ENCODE data around the gene PRKCH. TPM values are rescaled to one million over a fixed set of nuclear protein-coding genes. Genes with fewer than 3 reads are reported as not detected.

PRKCH gene
- total RNA-seq, 1 experiment from 2014 or later, result 10.3 TPM

DNA sequence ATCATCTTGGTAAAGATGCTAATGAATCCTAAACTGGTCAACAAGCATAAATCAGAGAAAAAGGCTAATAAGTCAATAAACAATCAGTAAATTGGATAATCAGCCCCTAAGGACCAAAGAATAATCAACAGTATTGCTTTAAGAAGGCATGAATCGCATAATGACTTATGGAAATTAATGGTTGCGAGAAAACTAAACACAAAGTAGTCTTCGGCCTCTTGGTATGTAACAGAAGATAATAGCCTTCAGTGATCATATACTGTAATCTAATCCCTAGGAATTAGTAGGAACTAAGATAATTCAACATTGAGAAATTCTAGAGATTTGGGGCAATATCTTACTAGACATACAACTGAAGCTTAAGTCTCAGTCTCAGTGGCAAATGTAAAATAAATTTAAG is 122.1 kb downstream of the PRKCH start:
- TF ChIP-seq NFYB (CRISPR knock-in tag; conservative IDR thresholded peaks at IDR 0.05; ENCODE audit: low read depth), result no peak
- no peak for TF ChIP-seq ZNF263 (CRISPR knock-in tag; IDR thresholded peaks at IDR 0.05; ENCODE audit: low read depth)
- TF ChIP-seq, protein P1, sequence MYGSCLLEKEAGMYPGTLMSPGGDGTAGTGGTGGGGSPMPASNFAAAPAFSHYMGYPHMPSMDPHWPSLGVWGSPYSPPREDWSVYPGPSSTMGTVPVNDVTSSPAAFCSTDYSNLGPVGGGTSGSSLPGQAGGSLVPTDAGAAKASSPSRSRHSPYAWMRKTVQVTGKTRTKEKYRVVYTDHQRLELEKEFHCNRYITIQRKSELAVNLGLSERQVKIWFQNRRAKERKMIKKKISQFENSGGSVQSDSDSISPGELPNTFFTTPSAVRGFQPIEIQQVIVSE (CRISPR knock-in tag; IDR thresholded peaks at IDR 0.05; ENCODE audit: borderline replicate concordance), result no peak
- TF ChIP-seq NFE2L1 (CRISPR knock-in tag; IDR thresholded peaks at IDR 0.05), result no peak
- TF ChIP-seq, protein P2, sequence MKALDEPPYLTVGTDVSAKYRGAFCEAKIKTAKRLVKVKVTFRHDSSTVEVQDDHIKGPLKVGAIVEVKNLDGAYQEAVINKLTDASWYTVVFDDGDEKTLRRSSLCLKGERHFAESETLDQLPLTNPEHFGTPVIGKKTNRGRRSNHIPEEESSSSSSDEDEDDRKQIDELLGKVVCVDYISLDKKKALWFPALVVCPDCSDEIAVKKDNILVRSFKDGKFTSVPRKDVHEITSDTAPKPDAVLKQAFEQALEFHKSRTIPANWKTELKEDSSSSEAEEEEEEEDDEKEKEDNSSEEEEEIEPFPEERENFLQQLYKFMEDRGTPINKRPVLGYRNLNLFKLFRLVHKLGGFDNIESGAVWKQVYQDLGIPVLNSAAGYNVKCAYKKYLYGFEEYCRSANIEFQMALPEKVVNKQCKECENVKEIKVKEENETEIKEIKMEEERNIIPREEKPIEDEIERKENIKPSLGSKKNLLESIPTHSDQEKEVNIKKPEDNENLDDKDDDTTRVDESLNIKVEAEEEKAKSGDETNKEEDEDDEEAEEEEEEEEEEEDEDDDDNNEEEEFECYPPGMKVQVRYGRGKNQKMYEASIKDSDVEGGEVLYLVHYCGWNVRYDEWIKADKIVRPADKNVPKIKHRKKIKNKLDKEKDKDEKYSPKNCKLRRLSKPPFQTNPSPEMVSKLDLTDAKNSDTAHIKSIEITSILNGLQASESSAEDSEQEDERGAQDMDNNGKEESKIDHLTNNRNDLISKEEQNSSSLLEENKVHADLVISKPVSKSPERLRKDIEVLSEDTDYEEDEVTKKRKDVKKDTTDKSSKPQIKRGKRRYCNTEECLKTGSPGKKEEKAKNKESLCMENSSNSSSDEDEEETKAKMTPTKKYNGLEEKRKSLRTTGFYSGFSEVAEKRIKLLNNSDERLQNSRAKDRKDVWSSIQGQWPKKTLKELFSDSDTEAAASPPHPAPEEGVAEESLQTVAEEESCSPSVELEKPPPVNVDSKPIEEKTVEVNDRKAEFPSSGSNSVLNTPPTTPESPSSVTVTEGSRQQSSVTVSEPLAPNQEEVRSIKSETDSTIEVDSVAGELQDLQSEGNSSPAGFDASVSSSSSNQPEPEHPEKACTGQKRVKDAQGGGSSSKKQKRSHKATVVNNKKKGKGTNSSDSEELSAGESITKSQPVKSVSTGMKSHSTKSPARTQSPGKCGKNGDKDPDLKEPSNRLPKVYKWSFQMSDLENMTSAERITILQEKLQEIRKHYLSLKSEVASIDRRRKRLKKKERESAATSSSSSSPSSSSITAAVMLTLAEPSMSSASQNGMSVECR (CRISPR knock-in tag; IDR thresholded peaks at IDR 0.05; ENCODE audit: borderline replicate concordance), result no peak
- TF ChIP-seq, protein P3, sequence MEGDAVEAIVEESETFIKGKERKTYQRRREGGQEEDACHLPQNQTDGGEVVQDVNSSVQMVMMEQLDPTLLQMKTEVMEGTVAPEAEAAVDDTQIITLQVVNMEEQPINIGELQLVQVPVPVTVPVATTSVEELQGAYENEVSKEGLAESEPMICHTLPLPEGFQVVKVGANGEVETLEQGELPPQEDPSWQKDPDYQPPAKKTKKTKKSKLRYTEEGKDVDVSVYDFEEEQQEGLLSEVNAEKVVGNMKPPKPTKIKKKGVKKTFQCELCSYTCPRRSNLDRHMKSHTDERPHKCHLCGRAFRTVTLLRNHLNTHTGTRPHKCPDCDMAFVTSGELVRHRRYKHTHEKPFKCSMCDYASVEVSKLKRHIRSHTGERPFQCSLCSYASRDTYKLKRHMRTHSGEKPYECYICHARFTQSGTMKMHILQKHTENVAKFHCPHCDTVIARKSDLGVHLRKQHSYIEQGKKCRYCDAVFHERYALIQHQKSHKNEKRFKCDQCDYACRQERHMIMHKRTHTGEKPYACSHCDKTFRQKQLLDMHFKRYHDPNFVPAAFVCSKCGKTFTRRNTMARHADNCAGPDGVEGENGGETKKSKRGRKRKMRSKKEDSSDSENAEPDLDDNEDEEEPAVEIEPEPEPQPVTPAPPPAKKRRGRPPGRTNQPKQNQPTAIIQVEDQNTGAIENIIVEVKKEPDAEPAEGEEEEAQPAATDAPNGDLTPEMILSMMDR (IDR thresholded peaks at IDR 0.05), result no peak
- TF ChIP-seq, protein P4, sequence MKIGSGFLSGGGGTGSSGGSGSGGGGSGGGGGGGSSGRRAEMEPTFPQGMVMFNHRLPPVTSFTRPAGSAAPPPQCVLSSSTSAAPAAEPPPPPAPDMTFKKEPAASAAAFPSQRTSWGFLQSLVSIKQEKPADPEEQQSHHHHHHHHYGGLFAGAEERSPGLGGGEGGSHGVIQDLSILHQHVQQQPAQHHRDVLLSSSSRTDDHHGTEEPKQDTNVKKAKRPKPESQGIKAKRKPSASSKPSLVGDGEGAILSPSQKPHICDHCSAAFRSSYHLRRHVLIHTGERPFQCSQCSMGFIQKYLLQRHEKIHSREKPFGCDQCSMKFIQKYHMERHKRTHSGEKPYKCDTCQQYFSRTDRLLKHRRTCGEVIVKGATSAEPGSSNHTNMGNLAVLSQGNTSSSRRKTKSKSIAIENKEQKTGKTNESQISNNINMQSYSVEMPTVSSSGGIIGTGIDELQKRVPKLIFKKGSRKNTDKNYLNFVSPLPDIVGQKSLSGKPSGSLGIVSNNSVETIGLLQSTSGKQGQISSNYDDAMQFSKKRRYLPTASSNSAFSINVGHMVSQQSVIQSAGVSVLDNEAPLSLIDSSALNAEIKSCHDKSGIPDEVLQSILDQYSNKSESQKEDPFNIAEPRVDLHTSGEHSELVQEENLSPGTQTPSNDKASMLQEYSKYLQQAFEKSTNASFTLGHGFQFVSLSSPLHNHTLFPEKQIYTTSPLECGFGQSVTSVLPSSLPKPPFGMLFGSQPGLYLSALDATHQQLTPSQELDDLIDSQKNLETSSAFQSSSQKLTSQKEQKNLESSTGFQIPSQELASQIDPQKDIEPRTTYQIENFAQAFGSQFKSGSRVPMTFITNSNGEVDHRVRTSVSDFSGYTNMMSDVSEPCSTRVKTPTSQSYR (CRISPR knock-in tag; IDR thresholded peaks at IDR 0.05), result no peak
- no peak for TF ChIP-seq IRF2 (CRISPR knock-in tag; IDR thresholded peaks at IDR 0.05; ENCODE audit: borderline replicate concordance, low read depth)
- Mint-ChIP-seq H3K27me3 (ENCODE audit: low read depth) (no peaks in the 10 kb centered on the region), H3K36me3 (no peaks in the 10 kb centered on the region), H3K4me3 (no peak overlapping the region), H3K27ac (no peak overlapping the region), H3K4me1 (peaks cover 17% of the 10 kb centered on the region), H3K9me3 (no peaks in the 10 kb centered on the region)
- ATAC-seq (no peak), DNase-seq (ENCODE audit: low spot score) (no peak)
- CTCF ChIA-PET, result no interaction called here
- POLR2A ChIA-PET, result no interaction called here

DNA sequence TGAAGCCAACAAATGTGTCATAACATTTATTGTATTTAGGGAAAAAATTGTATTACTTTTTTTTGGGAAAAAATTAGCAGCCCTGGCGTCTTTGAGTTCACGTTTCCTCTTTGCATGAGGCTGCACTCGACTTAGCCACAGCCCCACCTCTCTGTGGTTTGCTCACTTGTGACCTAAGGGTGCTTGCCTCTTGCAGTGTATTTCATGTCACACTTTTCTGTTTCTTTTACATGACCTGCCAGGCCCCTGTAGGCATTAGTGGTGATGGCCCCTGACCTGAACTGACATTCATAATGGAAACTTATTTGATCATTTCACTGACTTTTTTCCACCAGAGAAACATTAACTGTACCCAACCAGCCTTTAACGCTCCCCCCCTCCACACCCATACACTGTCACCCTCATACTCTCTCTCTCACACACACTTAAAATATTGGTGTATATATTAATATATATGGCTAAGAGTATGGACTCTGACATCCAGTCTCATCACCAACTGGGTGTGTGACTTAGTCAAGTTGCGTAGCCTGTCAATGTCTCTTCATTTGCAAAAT is 122.9 kb downstream of the PRKCH start:
- Mint-ChIP-seq H3K9me3 (no peaks in the 10 kb centered on the region), H3K36me3 (no peaks in the 10 kb centered on the region), H3K27ac (no peak overlapping the region), H3K4me3 (no peak overlapping the region), H3K4me1 (peaks cover 9% of the 10 kb centered on the region), H3K27me3 (ENCODE audit: low read depth) (no peaks in the 10 kb centered on the region)
- ATAC-seq, result no peak
- DNase-seq (ENCODE audit: low spot score), result no peak
- ChIA-PET POLR2A (no interaction called here), CTCF (no interaction called here)
- TF ChIP-seq, protein P5, sequence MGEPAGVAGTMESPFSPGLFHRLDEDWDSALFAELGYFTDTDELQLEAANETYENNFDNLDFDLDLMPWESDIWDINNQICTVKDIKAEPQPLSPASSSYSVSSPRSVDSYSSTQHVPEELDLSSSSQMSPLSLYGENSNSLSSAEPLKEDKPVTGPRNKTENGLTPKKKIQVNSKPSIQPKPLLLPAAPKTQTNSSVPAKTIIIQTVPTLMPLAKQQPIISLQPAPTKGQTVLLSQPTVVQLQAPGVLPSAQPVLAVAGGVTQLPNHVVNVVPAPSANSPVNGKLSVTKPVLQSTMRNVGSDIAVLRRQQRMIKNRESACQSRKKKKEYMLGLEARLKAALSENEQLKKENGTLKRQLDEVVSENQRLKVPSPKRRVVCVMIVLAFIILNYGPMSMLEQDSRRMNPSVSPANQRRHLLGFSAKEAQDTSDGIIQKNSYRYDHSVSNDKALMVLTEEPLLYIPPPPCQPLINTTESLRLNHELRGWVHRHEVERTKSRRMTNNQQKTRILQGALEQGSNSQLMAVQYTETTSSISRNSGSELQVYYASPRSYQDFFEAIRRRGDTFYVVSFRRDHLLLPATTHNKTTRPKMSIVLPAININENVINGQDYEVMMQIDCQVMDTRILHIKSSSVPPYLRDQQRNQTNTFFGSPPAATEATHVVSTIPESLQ (CRISPR knock-in tag; IDR thresholded peaks at IDR 0.05), result no peak
- TF ChIP-seq ZNF263 (CRISPR knock-in tag; IDR thresholded peaks at IDR 0.05; ENCODE audit: low read depth), result no peak
- TF ChIP-seq NR1H2 (CRISPR knock-in tag; IDR thresholded peaks at IDR 0.05), result no peak
- TF ChIP-seq, protein P6, sequence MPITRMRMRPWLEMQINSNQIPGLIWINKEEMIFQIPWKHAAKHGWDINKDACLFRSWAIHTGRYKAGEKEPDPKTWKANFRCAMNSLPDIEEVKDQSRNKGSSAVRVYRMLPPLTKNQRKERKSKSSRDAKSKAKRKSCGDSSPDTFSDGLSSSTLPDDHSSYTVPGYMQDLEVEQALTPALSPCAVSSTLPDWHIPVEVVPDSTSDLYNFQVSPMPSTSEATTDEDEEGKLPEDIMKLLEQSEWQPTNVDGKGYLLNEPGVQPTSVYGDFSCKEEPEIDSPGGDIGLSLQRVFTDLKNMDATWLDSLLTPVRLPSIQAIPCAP (CRISPR knock-in tag; IDR thresholded peaks at IDR 0.05), result no peak
- TF ChIP-seq SOX15 (CRISPR knock-in tag; IDR thresholded peaks at IDR 0.05), result no peak
- TF ChIP-seq, protein P7, sequence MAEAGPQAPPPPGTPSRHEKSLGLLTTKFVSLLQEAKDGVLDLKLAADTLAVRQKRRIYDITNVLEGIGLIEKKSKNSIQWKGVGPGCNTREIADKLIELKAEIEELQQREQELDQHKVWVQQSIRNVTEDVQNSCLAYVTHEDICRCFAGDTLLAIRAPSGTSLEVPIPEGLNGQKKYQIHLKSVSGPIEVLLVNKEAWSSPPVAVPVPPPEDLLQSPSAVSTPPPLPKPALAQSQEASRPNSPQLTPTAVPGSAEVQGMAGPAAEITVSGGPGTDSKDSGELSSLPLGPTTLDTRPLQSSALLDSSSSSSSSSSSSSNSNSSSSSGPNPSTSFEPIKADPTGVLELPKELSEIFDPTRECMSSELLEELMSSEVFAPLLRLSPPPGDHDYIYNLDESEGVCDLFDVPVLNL (CRISPR knock-in tag; IDR thresholded peaks at IDR 0.05; ENCODE audit: borderline replicate concordance, low read depth), result no peak
- TF ChIP-seq ETV6 (CRISPR knock-in tag; IDR thresholded peaks at IDR 0.05), result no peak
- no peak for TF ChIP-seq OVOL2 (CRISPR knock-in tag; IDR thresholded peaks at IDR 0.05; ENCODE audit: borderline replicate concordance)
- no peak for TF ChIP-seq SMAD4 (CRISPR knock-in tag; IDR thresholded peaks at IDR 0.05)
- TF ChIP-seq, protein P4 (CRISPR knock-in tag; IDR thresholded peaks at IDR 0.05), result no peak

All from WTC11 (cell line).